Loucy (cell line): ENCODE measurements around the gene ASCC2.
"Not testable (repeated sequence)": the region's sequence is repeated elsewhere in the genome, so short reads cannot be mapped to it uniquely, and the experiment has no call there.

ENCODE experiments used
- EZH2phosphoT487 ChIP-seq: fragments of 200-600 bp; IDR thresholded peaks from 2 replicates; pipeline ENCODE4 v1.6.1; 2018; ENCODE audit warnings: antibody characterized with exemption, mild to moderate bottlenecking, moderate library complexity, borderline replicate concordance
- TF ChIP-seq, protein P1 (sequence below): fragments of 200-600 bp; sonication (generic); conservative IDR thresholded peaks from 2 replicates; pipeline ENCODE4 v1.5.1; 2014; ENCODE audit warnings: mild to moderate bottlenecking, antibody characterized with exemption, low read length

DNA sequence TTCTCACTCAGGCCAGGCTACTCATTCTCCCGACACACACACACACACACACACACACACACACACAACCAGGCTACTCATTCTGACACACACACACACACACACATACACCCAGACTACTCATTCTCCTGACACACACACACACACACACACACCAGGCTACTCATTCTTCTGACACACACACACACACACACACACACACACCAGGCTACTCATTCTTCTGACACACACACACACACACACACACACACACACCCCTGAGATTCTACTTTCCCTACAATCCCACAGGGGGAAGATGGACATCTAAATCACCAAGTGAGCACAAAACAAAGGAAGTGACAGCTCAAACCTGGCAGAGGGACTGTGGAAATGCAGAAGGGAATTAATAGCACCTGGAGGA is 10.3 kb downstream of the ASCC2 start:
- TF ChIP-seq, protein P1, sequence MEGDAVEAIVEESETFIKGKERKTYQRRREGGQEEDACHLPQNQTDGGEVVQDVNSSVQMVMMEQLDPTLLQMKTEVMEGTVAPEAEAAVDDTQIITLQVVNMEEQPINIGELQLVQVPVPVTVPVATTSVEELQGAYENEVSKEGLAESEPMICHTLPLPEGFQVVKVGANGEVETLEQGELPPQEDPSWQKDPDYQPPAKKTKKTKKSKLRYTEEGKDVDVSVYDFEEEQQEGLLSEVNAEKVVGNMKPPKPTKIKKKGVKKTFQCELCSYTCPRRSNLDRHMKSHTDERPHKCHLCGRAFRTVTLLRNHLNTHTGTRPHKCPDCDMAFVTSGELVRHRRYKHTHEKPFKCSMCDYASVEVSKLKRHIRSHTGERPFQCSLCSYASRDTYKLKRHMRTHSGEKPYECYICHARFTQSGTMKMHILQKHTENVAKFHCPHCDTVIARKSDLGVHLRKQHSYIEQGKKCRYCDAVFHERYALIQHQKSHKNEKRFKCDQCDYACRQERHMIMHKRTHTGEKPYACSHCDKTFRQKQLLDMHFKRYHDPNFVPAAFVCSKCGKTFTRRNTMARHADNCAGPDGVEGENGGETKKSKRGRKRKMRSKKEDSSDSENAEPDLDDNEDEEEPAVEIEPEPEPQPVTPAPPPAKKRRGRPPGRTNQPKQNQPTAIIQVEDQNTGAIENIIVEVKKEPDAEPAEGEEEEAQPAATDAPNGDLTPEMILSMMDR = not testable (repeated sequence)
- not testable (repeated sequence) for TF ChIP-seq EZH2phosphoT487
